Liver (tissue), 9 donors: ENCODE measurements around the gene AGPAT4. TPM values are rescaled to one million over a fixed set of nuclear protein-coding genes. Genes with fewer than 3 reads are reported as not detected.

Experiments used
- DNase-seq: peaks from one replicate; pipeline ENCODE4 v3.0.0-alpha.2; 2017; ENCODE audit warnings: low spot score
- H3K27ac ChIP-seq, 2 donors: one replicate each; pipeline ENCODE4 v1.7.0; 2013; ENCODE audit warnings: inconsistent platforms in 2 of 2, low read length in 2 of 2, control low read depth in 1 of 2, low read depth in 1 of 2, mild to moderate bottlenecking in 1 of 2
- H3K27me3 ChIP-seq, 4 donors: one replicate each; pipeline versions ENCODE4 v1.6.1 to v1.7.0; 2013; ENCODE audit warnings: low read length in 3 of 4, inconsistent platforms in 1 of 4, mild to moderate bottlenecking in 1 of 4, moderate library complexity in 1 of 4; ENCODE audit not compliant: control insufficient read depth in 4 of 4, insufficient read depth in 4 of 4
- H3K36me3 ChIP-seq, 4 donors: one replicate each; pipeline versions ENCODE4 v1.6.1 to v1.7.0; 2013; ENCODE audit warnings: low read length in 3 of 4, mild to moderate bottlenecking in 3 of 4, low read depth in 1 of 4, moderate library complexity in 1 of 4; ENCODE audit not compliant: control insufficient read depth in 4 of 4, insufficient read depth in 3 of 4
- H3K4me1 ChIP-seq, 4 donors: one replicate each; pipeline versions ENCODE4 v1.6.1 to v1.7.0; 2013; ENCODE audit warnings: low read length in 3 of 4, mild to moderate bottlenecking in 3 of 4, moderate library complexity in 1 of 4; ENCODE audit not compliant: control insufficient read depth in 4 of 4, insufficient read depth in 4 of 4
- H3K4me3 ChIP-seq, 3 donors: one replicate each; pipeline versions ENCODE4 v1.6.1 to v1.7.0; 2013; ENCODE audit warnings: low read length in 3 of 3, control low read depth in 1 of 3, low read depth in 1 of 3, mild to moderate bottlenecking in 1 of 3
- H3K9ac ChIP-seq, 2 donors: one replicate each; pipeline ENCODE4 v1.7.0; 2013; ENCODE audit warnings: low read length in 2 of 2, mild to moderate bottlenecking in 2 of 2, moderate library complexity in 2 of 2, control low read depth in 1 of 2, low read depth in 1 of 2
- H3K9me3 ChIP-seq, 4 donors: one replicate each; pipeline versions ENCODE4 v1.6.1 to v1.7.0; 2013; ENCODE audit warnings: low read length in 3 of 4; ENCODE audit not compliant: control insufficient read depth in 4 of 4
- CTCF ChIP-seq: fragments of 150-350 bp; IDR thresholded peaks from 2 replicates; pipeline ENCODE4 v1.5.1; 2017; ENCODE audit warnings: improper control_type of control experiment, low read depth, low read length; ENCODE audit not compliant: missing input control
- EGR1 ChIP-seq, 2 donors: IDR thresholded peaks; 2 replicates each; pipeline ENCODE4 v1.6.1; 2016 to 2018; ENCODE audit warnings: antibody characterized with exemption in 2 of 2, low read depth in 2 of 2
- FOXA2 ChIP-seq: IDR thresholded peaks from 2 replicates; pipeline ENCODE4 v1.6.1; 2016; ENCODE audit warnings: antibody characterized with exemption
- GABPA ChIP-seq, 2 donors: IDR thresholded peaks in 1 of 2; conservative IDR thresholded peaks in 1 of 2; 2 replicates each; pipeline ENCODE4 v1.6.1; 2016; ENCODE audit warnings: antibody characterized with exemption in 2 of 2, mild to moderate bottlenecking in 1 of 2, moderate library complexity in 1 of 2
- HNF4A ChIP-seq, 2 donors: conservative IDR thresholded peaks; 2 replicates each; pipeline ENCODE4 v1.6.1; 2016; ENCODE audit warnings: antibody characterized with exemption in 2 of 2, mild to moderate bottlenecking in 2 of 2
- HNF4G ChIP-seq: IDR thresholded peaks from 2 replicates; pipeline ENCODE4 v1.6.1; 2016; ENCODE audit warnings: antibody characterized with exemption
- JUND ChIP-seq, 2 donors: IDR thresholded peaks; 2 replicates each; pipeline ENCODE4 v1.6.1; 2016; ENCODE audit warnings: antibody characterized with exemption in 2 of 2
- NR2F2 ChIP-seq: IDR thresholded peaks from 2 replicates; pipeline ENCODE4 v1.6.1; 2016; ENCODE audit warnings: antibody characterized with exemption
- RAD21 ChIP-seq, 2 donors: IDR thresholded peaks; 2 replicates each; pipeline ENCODE4 v1.6.1; 2016; ENCODE audit warnings: antibody characterized with exemption in 2 of 2, mild to moderate bottlenecking in 2 of 2
- REST ChIP-seq: IDR thresholded peaks from 2 replicates; pipeline ENCODE4 v1.6.1; 2016; ENCODE audit warnings: antibody characterized with exemption, mild to moderate bottlenecking
- RXRA ChIP-seq, 2 donors: IDR thresholded peaks; 2 replicates each; pipeline ENCODE4 v1.6.1; 2017 to 2018; ENCODE audit warnings: antibody characterized with exemption in 2 of 2, mild to moderate bottlenecking in 1 of 2
- SP1 ChIP-seq: IDR thresholded peaks from 2 replicates; pipeline ENCODE4 v1.6.1; 2018; ENCODE audit warnings: antibody characterized with exemption, mild to moderate bottlenecking
- TAF1 ChIP-seq: conservative IDR thresholded peaks from 2 replicates; pipeline ENCODE4 v1.6.1; 2016; ENCODE audit warnings: antibody characterized with exemption, mild to moderate bottlenecking
- YY1 ChIP-seq: IDR thresholded peaks from 2 replicates; pipeline ENCODE4 v1.6.1; 2016; ENCODE audit warnings: antibody characterized with exemption, mild to moderate bottlenecking
- WGBS: extraction: QIAGEN DNeasy Blood & Tissue Kit; methylation state at CpG from one replicate; pipeline ENCODE4 v1.1.7; 2013; 5-methylcytosine and 5-hydroxymethylcytosine counted together
- polyA plus RNA-seq, 2 donors: library from polyadenylated mRNA; stranded (reverse) in 1 of 2; unstranded in 1 of 2; fragments of 200-250 nt in 1 of 2; fragments of >200 nt in 1 of 2; fragmentation: Nextera tagmentation in 1 of 2; extraction: Ambion mirVana in 1 of 2; gene quantifications; one replicate each; pipeline versions ENCODE4 v1.2.1 to v1.2.3, GENCODE V29; 2013 to 2015
- total RNA-seq, 2 donors: library from RNA; depleted of rRNA; stranded (reverse); fragments of >200 nt; gene quantifications; one replicate each; pipeline ENCODE4 v1.2.3, GENCODE V29; 2014
- TF ChIP-seq, protein P1 (sequence below): IDR thresholded peaks from 2 replicates; pipeline ENCODE4 v1.6.1; 2016; ENCODE audit warnings: antibody characterized with exemption
- TF ChIP-seq, protein P2 (sequence below): IDR thresholded peaks from 2 replicates; pipeline ENCODE4 v1.6.1; 2016; ENCODE audit warnings: antibody characterized with exemption
- donor health status: healthy.
- donor health status: healthy.
- donor health status: healthy.
- donor health status: healthy.
- donor health status: healthy.

AGPAT4 gene
- total and polyA plus RNA-seq, 4 donors: 0.44 to 17.5 (median 0.69) TPM

DNA sequence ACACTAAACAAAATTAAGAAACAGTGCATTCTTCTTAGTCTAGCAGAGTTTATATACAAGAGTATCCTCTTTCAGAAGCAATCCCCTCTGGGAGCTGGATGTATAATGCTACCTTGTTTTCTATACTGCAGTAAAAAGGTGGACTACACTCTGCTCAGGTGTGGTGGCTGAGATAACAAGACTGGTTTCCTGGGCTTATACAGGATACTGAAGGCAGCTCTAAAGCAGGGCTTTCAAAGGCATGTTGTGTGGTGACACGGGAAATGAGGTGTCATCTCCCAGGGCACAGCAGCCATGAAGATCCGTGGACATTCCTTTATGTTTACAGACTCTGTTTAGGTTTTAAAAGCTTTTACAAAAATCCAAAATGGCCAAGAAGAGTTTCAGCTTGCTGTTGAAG, 145.6 kb downstream of the AGPAT4 start:
- H3K36me3 ChIP-seq: peaks cover 0 to 6% (median 3%) of the 10 kb centered on the region in 4 donors
- 97% methylated on average over 2 of the region's 2 CpGs for WGBS
- H3K9me3 ChIP-seq: no peaks in the 10 kb centered on the region
- TF ChIP-seq, protein P1, sequence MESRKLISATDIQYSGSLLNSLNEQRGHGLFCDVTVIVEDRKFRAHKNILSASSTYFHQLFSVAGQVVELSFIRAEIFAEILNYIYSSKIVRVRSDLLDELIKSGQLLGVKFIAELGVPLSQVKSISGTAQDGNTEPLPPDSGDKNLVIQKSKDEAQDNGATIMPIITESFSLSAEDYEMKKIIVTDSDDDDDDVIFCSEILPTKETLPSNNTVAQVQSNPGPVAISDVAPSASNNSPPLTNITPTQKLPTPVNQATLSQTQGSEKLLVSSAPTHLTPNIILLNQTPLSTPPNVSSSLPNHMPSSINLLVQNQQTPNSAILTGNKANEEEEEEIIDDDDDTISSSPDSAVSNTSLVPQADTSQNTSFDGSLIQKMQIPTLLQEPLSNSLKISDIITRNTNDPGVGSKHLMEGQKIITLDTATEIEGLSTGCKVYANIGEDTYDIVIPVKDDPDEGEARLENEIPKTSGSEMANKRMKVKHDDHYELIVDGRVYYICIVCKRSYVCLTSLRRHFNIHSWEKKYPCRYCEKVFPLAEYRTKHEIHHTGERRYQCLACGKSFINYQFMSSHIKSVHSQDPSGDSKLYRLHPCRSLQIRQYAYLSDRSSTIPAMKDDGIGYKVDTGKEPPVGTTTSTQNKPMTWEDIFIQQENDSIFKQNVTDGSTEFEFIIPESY: no peak
- TF ChIP-seq YY1: no peak
- TF ChIP-seq RAD21 (IDR thresholded peaks at IDR 0.05): no peak
- TF ChIP-seq FOXA2: no peak
- no peak for TF ChIP-seq HNF4A (conservative IDR thresholded peaks at IDR 0.05)
- no peak for TF ChIP-seq SP1
- no peak for TF ChIP-seq NR2F2
- no peak for TF ChIP-seq JUND (IDR thresholded peaks at IDR 0.05)
- no peaks in the 10 kb centered on the region for H3K27me3 ChIP-seq
- H3K9ac ChIP-seq: no peak overlapping the region
- no peak overlapping the region for H3K27ac ChIP-seq
- DNase-seq: no peak
- H3K4me3 ChIP-seq: no peak overlapping the region
- H3K4me1 ChIP-seq: no peaks in the 10 kb centered on the region

- no peak for DNase-seq
- H3K4me1 ChIP-seq: no peaks in the 10 kb centered on the region
- peaks cover 0 to 3% (median 0%) of the 10 kb centered on the region in 4 donors for H3K9me3 ChIP-seq
- H3K27me3 ChIP-seq: no peaks in the 10 kb centered on the region
- peaks cover 0 to 6% (median 2%) of the 10 kb centered on the region in 4 donors for H3K36me3 ChIP-seq
- WGBS: 96% methylated on average over 7 of the region's 7 CpGs
- H3K9ac ChIP-seq: no peak overlapping the region
- H3K27ac ChIP-seq: no peak overlapping the region
- TF ChIP-seq TAF1: no peak
- no peak for TF ChIP-seq REST
- no peak for TF ChIP-seq RAD21 (IDR thresholded peaks at IDR 0.05)
- no peak for TF ChIP-seq RXRA (IDR thresholded peaks at IDR 0.05)
- TF ChIP-seq YY1: no peak
- TF ChIP-seq SP1: no peak
- no peak overlapping the region for H3K4me3 ChIP-seq
Observed at GRCh38 chr6:161127071-161127740, 146.7 kb downstream of the AGPAT4 start.

DNA sequence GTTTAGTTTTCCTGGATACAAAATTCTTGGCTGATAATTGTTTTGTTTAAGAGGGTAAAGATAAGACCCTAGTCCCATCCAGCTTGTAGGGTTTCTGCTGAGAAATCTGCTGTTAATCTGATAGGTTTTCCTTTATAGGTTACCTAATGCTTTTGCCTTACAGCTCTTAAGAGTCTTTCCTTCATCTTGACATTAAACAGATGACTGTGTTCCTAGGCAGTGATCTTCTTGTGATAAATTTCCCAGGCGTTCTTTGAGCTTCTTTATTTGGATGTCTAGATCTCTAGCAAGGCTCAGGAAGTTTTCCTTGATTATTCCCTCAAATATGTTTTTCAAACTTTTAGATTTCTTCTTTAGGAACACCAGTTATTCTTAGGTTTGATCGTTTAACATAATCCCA, 148.3 kb downstream of the AGPAT4 start:
- WGBS: 96% methylated on average over 2 of the region's 2 CpGs
- no peak for TF ChIP-seq EGR1 (IDR thresholded peaks at IDR 0.05; ENCODE audit: low read depth in 2 of 2)
- TF ChIP-seq RAD21 (IDR thresholded peaks at IDR 0.05): no peak
- TF ChIP-seq, protein P2, sequence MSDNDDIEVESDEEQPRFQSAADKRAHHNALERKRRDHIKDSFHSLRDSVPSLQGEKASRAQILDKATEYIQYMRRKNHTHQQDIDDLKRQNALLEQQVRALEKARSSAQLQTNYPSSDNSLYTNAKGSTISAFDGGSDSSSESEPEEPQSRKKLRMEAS: no peak
- no peak for TF ChIP-seq HNF4G
- TF ChIP-seq REST: no peak
- no peak for TF ChIP-seq SP1
- TF ChIP-seq CTCF: no peak
- TF ChIP-seq GABPA (IDR thresholded peaks at IDR 0.05 in 1 of 2, conservative IDR thresholded peaks at IDR 0.05 in 1 of 2): no peak
- TF ChIP-seq TAF1: no peak
- TF ChIP-seq FOXA2: no peak
- H3K27ac ChIP-seq: no peak overlapping the region

More for the DNA sequence above, 148.3 kb downstream of the AGPAT4 start:
- Histone ChIP-seq H3K4me1 (no peaks in the 10 kb centered on the region), H3K36me3 (peaks cover 0 to 6% (median 4%) of the 10 kb centered on the region in 4 donors), H3K9ac (no peak overlapping the region), H3K9me3 (peaks cover 0 to 3% (median 0%) of the 10 kb centered on the region in 4 donors), H3K27me3 (no peaks in the 10 kb centered on the region), H3K4me3 (no peak overlapping the region)
- DNase-seq: no peak
